ENCODE results near the gene CDC42SE2.
A peak's percentile ranks its signal among the peaks of the same experiment; 100 is the strongest.

CDC42SE2 gene

GRCh38 chr5:131381021-131381420 is 117.2 kb downstream of the CDC42SE2 start:
- peaks cover 100% of the 10 kb centered on the region for H3K79me2 ChIP-seq (ENCODE audit: low read length)
- H3K4me1 ChIP-seq (ENCODE audit: low read length): peaks cover 95% of the 10 kb centered on the region
- H3K27me3 ChIP-seq (ENCODE audit: low read depth, low read length): no peaks in the 10 kb centered on the region
- H4K20me1 ChIP-seq (ENCODE audit: insufficient read depth, low read length): peaks cover 80% of the 10 kb centered on the region
- 0 out of 2 replicates have a peak overlapping the region, but pooled peaks have one; percentile 24 for H3K4me3 ChIP-seq (ENCODE audit: low read length)
- TF ChIP-seq CTCF (IDR thresholded peaks at IDR 0.05; ENCODE audit: low read depth, low read length) (no peak), EZH2phosphoT487 (IDR thresholded peaks at IDR 0.05; ENCODE audit: low read depth) (no peak)
- peak overlapping the region; percentile 54 for H3K4me2 ChIP-seq (ENCODE audit: low read length)
- H3K9ac ChIP-seq (ENCODE audit: low read length): peak overlapping the region; percentile 32; the same call in 1 of the 2 replicates
- peaks cover 16% of the 10 kb centered on the region for H3K36me3 ChIP-seq (replicated peaks; ENCODE audit: low read depth, low read length)
- H3K9me3 ChIP-seq (ENCODE audit: insufficient read depth, low read length): no peaks in the 10 kb centered on the region
- H2AFZ ChIP-seq (ENCODE audit: low read depth, low read length): no peak overlapping the region
- peak overlapping the region; percentile 88 for H3K27ac ChIP-seq (ENCODE audit: low read length)

- Histone ChIP-seq H3K79me2 (ENCODE audit: low read length) (peaks cover 100% of the 10 kb centered on the region), H3K27me3 (ENCODE audit: low read depth, low read length) (no peaks in the 10 kb centered on the region), H3K4me1 (ENCODE audit: low read length) (peaks cover 95% of the 10 kb centered on the region), H3K36me3 (replicated peaks; ENCODE audit: low read depth, low read length) (peaks cover 20% of the 10 kb centered on the region), H3K4me2 (ENCODE audit: low read length) (peak overlapping the region; percentile 39), H3K9ac (ENCODE audit: low read length) (peak overlapping the region; percentile 17; the same call in 1 of the 2 replicates), H3K9me3 (ENCODE audit: insufficient read depth, low read length) (no peaks in the 10 kb centered on the region), H3K27ac (ENCODE audit: low read length) (peak overlapping the region; percentile 88), H4K20me1 (ENCODE audit: insufficient read depth, low read length) (peaks cover 79% of the 10 kb centered on the region), H2AFZ (ENCODE audit: low read depth, low read length) (no peak overlapping the region), H3K4me3 (ENCODE audit: low read length) (0 out of 2 replicates have a peak overlapping the region, but pooled peaks have one; percentile 1)
- TF ChIP-seq CTCF (IDR thresholded peaks at IDR 0.05; ENCODE audit: low read depth, low read length) (no peak), EZH2phosphoT487 (IDR thresholded peaks at IDR 0.05; ENCODE audit: low read depth) (no peak)
Observed at GRCh38 chr5:131381777-131382176, 117.9 kb downstream of the CDC42SE2 start.

- peak overlapping the region; percentile 88 for H3K27ac ChIP-seq (ENCODE audit: low read length)
- peak overlapping the region; percentile 18; the same call in 1 of the 2 replicates for H3K9ac ChIP-seq (ENCODE audit: low read length)
- no peak overlapping the region for H2AFZ ChIP-seq (ENCODE audit: low read depth, low read length)
- peaks cover 17% of the 10 kb centered on the region for H3K36me3 ChIP-seq (replicated peaks; ENCODE audit: low read depth, low read length)
- H3K9me3 ChIP-seq (ENCODE audit: insufficient read depth, low read length): no peaks in the 10 kb centered on the region
- peaks cover 82% of the 10 kb centered on the region for H4K20me1 ChIP-seq (ENCODE audit: insufficient read depth, low read length)
- no peak overlapping the region for H3K4me3 ChIP-seq (ENCODE audit: low read length)
- TF ChIP-seq EZH2phosphoT487 (IDR thresholded peaks at IDR 0.05; ENCODE audit: low read depth) (no peak), CTCF (IDR thresholded peaks at IDR 0.05; ENCODE audit: low read depth, low read length) (peak; percentile 66)
- no peaks in the 10 kb centered on the region for H3K27me3 ChIP-seq (ENCODE audit: low read depth, low read length)
- H3K4me2 ChIP-seq (ENCODE audit: low read length): peak overlapping the region; percentile 39
- peaks cover 100% of the 10 kb centered on the region for H3K79me2 ChIP-seq (ENCODE audit: low read length)
- H3K4me1 ChIP-seq (ENCODE audit: low read length): peaks cover 95% of the 10 kb centered on the region
Observed at GRCh38 chr5:131382407-131383395, 118.8 kb downstream of the CDC42SE2 start.

GRCh38 chr5:131384173-131384572 is 120.3 kb downstream of the CDC42SE2 start:
- Histone ChIP-seq H2AFZ (ENCODE audit: low read depth, low read length) (no peak overlapping the region), H3K27ac (ENCODE audit: low read length) (peak overlapping the region; percentile 43), H3K9me3 (ENCODE audit: insufficient read depth, low read length) (no peaks in the 10 kb centered on the region), H4K20me1 (ENCODE audit: insufficient read depth, low read length) (peaks cover 76% of the 10 kb centered on the region), H3K4me2 (ENCODE audit: low read length) (peak overlapping the region; percentile 9; the same call in 1 of the 2 replicates), H3K4me3 (ENCODE audit: low read length) (no peak overlapping the region), H3K79me2 (ENCODE audit: low read length) (peaks cover 100% of the 10 kb centered on the region), H3K9ac (ENCODE audit: low read length) (no peak overlapping the region; the same call in 1 of the 2 replicates), H3K27me3 (ENCODE audit: low read depth, low read length) (no peaks in the 10 kb centered on the region), H3K36me3 (replicated peaks; ENCODE audit: low read depth, low read length) (peaks cover 17% of the 10 kb centered on the region), H3K4me1 (ENCODE audit: low read length) (peaks cover 95% of the 10 kb centered on the region)
- TF ChIP-seq CTCF (IDR thresholded peaks at IDR 0.05; ENCODE audit: low read depth, low read length): no peak
- TF ChIP-seq EZH2phosphoT487 (IDR thresholded peaks at IDR 0.05; ENCODE audit: low read depth): no peak
